ENCODE results near the gene ETF1.

The ETF1 gene

DNA sequence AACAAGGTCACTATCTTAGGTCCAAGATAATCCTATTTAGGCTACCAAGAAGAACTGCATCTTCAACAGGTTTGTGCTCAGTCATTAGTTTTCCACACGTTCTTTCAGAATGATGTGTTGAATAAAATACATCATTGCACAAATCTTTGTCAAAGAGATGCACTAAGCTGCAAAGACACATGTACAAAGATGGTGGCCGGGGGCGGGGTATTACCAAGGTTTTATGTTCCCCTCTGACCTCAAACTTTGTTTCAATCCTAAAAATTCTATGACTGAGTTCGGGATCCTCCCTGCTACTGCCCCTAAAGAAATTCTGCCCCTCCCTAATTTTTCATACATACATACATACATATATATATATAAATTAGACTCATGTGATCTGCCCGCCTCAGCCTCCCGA is 17.9 kb upstream of the ETF1 start:
- no peak for DNase-seq (ENCODE audit: extremely low read depth, low read depth)
- TF ChIP-seq, protein P1, sequence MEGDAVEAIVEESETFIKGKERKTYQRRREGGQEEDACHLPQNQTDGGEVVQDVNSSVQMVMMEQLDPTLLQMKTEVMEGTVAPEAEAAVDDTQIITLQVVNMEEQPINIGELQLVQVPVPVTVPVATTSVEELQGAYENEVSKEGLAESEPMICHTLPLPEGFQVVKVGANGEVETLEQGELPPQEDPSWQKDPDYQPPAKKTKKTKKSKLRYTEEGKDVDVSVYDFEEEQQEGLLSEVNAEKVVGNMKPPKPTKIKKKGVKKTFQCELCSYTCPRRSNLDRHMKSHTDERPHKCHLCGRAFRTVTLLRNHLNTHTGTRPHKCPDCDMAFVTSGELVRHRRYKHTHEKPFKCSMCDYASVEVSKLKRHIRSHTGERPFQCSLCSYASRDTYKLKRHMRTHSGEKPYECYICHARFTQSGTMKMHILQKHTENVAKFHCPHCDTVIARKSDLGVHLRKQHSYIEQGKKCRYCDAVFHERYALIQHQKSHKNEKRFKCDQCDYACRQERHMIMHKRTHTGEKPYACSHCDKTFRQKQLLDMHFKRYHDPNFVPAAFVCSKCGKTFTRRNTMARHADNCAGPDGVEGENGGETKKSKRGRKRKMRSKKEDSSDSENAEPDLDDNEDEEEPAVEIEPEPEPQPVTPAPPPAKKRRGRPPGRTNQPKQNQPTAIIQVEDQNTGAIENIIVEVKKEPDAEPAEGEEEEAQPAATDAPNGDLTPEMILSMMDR (IDR thresholded peaks at IDR 0.05; ENCODE audit: low read depth, low read length) = no peak

DNA sequence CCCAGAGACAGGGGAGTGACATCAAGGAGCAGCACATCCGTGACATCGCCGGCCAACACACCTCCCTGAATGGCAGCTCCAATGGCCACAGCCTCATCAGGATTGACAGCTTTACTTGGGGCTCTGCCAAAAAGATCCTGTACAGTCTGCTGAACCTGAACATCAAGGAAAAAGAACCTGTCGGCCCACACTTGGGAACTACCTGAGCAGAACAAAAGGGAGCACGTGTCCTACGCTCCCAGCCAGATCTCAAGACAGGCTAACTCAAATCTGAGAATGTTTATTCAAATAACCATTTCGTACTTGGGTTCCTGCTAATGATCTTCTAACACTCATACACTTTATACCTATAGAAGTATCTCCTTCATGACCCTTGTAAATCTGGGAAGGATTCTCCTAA is 16.9 kb upstream of the ETF1 start:
- no peak for DNase-seq (ENCODE audit: extremely low read depth, low read depth)
- TF ChIP-seq, protein P1 (IDR thresholded peaks at IDR 0.05; ENCODE audit: low read depth, low read length) = no peak

DNA sequence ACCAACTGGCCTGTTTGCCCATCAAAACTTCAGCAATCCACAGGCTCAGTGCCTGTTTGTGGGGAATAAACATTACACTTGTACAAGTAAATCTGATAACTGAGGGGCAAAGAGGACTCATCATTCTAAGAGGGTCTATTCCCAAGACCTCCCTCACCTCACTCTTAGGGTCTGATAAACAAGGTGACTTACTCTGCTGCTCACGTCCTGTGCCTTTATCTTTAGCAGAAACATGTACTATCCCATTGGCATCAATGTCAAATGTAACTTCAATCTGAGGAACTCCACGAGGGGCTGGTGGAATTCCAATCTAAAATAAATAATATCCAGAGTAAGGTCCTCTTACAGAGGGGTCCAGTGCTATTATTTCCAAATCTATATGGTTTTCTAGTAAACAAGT is 14.6 kb upstream of the ETF1 start:
- DNase-seq (ENCODE audit: extremely low read depth, low read depth) = no peak
- TF ChIP-seq, protein P1 (IDR thresholded peaks at IDR 0.05; ENCODE audit: low read depth, low read length) = no peak

DNA sequence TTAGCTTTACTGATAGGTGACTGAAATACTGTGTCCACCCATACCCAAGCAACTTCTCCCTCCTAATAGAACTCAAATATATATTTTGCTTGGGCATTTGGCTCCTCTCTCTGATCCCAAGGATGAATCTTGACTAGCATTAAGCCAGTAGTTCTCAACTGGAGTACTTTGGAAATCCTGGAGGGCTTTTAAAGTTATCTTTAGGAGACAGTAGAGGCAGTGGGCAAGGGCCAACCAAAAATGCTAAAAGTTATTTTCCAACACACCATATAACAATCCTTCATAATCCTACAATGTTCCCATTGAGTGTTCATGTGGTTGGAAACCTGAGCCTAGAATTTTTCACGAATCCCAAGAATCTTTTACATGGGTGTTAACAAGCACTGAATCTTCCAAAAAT is 11.1 kb upstream of the ETF1 start:
- TF ChIP-seq, protein P1 (IDR thresholded peaks at IDR 0.05; ENCODE audit: low read depth, low read length) = no peak
- DNase-seq (ENCODE audit: extremely low read depth, low read depth) = no peak

DNA sequence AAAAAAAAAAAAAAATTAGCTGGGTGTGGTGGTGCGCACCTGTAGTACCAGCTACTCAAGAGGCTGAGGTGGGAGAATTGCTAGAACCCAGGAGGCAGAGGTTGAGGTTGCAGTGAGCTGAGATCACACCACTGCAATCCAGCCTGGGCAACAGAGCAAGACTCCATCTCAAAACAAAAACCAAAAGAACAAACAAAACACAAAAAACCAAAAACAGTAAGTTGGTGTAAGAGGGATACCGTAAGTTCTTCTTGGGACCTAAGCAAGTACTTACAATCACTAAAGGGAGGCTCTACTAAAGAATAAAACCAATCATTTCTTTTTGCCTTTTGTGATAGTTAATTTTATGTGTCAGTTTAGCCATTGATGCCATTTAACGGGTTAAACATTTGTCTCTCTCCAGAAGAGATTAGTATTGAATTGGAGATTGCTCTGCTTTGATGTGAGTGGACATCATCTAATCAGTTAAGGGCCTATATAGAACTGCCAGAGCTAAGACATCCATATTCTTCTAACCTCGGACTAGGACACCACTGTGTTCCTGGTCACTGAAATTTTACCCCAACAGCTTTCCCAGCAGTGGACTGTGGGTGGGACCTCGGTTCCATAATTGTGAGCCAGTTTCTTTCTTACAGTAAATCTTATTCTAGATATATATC is 10.5 kb upstream of the ETF1 start:
- DNase-seq (ENCODE audit: extremely low read depth, low read depth) = no peak
- TF ChIP-seq, protein P1 (IDR thresholded peaks at IDR 0.05; ENCODE audit: low read depth, low read length) = no peak

DNA sequence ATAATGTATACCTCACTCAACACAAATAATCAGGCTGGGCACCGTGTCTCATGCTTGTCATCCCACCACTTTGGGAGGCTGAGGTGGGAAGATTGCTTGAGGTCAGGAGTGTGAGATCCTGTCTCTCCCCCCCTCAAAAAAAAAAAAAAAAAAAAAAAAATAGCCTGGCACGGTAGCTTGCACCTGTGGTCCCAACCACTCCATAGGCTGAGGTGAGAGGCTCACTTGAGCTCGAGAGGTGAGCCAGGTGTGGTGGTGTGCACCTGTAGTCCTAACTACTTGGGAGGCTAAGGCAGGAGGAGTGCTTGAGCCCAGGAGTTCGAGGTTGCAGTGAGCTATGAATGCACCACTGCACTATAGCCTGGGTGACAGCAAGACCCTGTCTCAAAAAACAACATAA is 9.6 kb upstream of the ETF1 start:
- TF ChIP-seq, protein P1 (IDR thresholded peaks at IDR 0.05; ENCODE audit: low read depth, low read length) = no peak

DNA sequence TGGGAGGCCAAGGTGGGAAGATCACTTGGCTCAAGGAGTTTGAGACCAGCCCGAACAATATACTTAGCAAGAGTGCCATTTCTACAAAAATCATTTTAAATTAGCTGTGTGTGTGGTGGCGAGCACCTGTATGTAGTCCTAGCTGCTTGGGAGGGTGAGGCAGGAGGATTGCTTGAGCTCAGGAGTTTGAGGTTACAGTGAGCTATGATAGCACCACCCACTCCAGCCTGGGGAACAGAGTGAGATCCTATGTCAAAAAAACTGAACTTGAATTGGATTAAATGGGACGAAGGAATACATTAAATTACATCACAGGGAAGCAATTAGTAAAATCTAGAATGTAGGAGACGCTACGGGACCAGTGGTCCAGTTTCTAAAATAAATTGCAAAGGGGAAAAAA is 6.4 kb upstream of the ETF1 start:
- no peak for DNase-seq (ENCODE audit: extremely low read depth, low read depth)
- TF ChIP-seq, protein P1 (IDR thresholded peaks at IDR 0.05; ENCODE audit: low read depth, low read length) = no peak

More for the DNA sequence above, 9.6 kb upstream of the ETF1 start:
- DNase-seq (ENCODE audit: extremely low read depth, low read depth) = no peak
